Endothelial cell of umbilical vein (primary cell): ENCODE results near the gene PRDM1. TPM values are rescaled to one million over a fixed set of nuclear protein-coding genes. Genes with fewer than 3 reads are reported as not detected.

ENCODE experiments used
- BruUV-seq: library from RNA; stranded (reverse); fragments of 400-500 nt; replicated peaks from 2 replicates; lab custom pipeline; 2021; lab: Mats Ljungman, UMichigan
- CTCF ChIA-PET: fragments of 300-600, 350-600 bp; sonication (Branson Sonifier 250); formaldehyde crosslinking; loops from one replicate; lab custom pipeline; 2021; ENCODE audit warnings: antibody characterized with exemption, inconsistent platforms; lab: Charles Lee
- POLR2A ChIA-PET: fragments of 300-600, 350-600 bp; sonication (Branson Sonifier 250); formaldehyde crosslinking; loops from one replicate; lab custom pipeline; 2021; ENCODE audit warnings: antibody characterized with exemption, inconsistent platforms; lab: Charles Lee
- DNase-seq: peaks from one replicate; pipeline ENCODE4 v3.0.0-alpha.2; 2011; ENCODE audit warnings: low read depth, low spot score
- FAIRE-seq: peaks from 2 replicates; lab custom pipeline; 2011; peaks lifted over from hg19 to GRCh38; lab: Jason Lieb, UNC
- H2AFZ ChIP-seq: 2 replicates; pipeline ENCODE4 v1.6.0; 2012; ENCODE audit warnings: low read depth, low read length, control low read depth, inconsistent platforms
- H3K27ac ChIP-seq: 2 replicates; pipeline ENCODE4 v1.5.1; 2011; ENCODE audit warnings: low read depth, mild to moderate bottlenecking, control low read depth, low read length, moderate library complexity; ENCODE audit not compliant: insufficient read depth
- H3K27me3 ChIP-seq, 2 experiments: 2 replicates each; pipeline versions ENCODE4 v1.6.0 to v1.6.1; 2011; ENCODE audit warnings: low read length in 2 of 2, mixed read lengths in 1 of 2; ENCODE audit not compliant: control insufficient read depth in 2 of 2, insufficient read depth in 2 of 2
- H3K36me3 ChIP-seq, 2 experiments: 2 replicates in 1 of 2; 3 replicates in 1 of 2; pipeline ENCODE4 v1.5.1; 2011; ENCODE audit warnings: low read length in 2 of 2, mild to moderate bottlenecking in 1 of 2, moderate library complexity in 1 of 2; ENCODE audit not compliant: control insufficient read depth in 2 of 2, insufficient read depth in 2 of 2; ENCODE audit errors: extremely low read depth in 1 of 2
- H3K4me1 ChIP-seq: 3 replicates; pipeline ENCODE4 v1.5.1; 2011; ENCODE audit warnings: mild to moderate bottlenecking, low read length; ENCODE audit not compliant: control insufficient read depth, insufficient read depth; ENCODE audit errors: extremely low read depth
- H3K4me2 ChIP-seq: 2 replicates; pipeline ENCODE4 v1.6.1; 2011; ENCODE audit warnings: low read length, control low read depth, mixed read lengths; ENCODE audit not compliant: insufficient read depth
- H3K4me3 ChIP-seq, 3 experiments: fragments of 200-600 bp in 1 of 3; sonication (generic), shearing (Covaris generic) in 1 of 3; replicated peaks in 1 of 3; 2 replicates each; pipeline ENCODE4 v1.5.1; 2011 to 2016; ENCODE audit warnings: control low read depth in 3 of 3, low read length in 3 of 3, mild to moderate bottlenecking in 2 of 3, inconsistent platforms in 1 of 3, low read depth in 1 of 3, moderate library complexity in 1 of 3; ENCODE audit not compliant: insufficient read depth in 1 of 3
- H3K79me2 ChIP-seq: 2 replicates; pipeline ENCODE4 v1.6.0; 2012; ENCODE audit warnings: low read length, inconsistent platforms; ENCODE audit not compliant: control insufficient read depth, insufficient read depth
- H3K9ac ChIP-seq: replicated peaks from 2 replicates; pipeline ENCODE3; 2011; ENCODE audit warnings: low read length, control low read depth; ENCODE audit not compliant: insufficient read depth; ENCODE audit errors: extremely low read depth
- H3K9me1 ChIP-seq: replicated peaks from 3 replicates; pipeline ENCODE4 v1.6.0; 2011; ENCODE audit warnings: mild to moderate bottlenecking, low read length; ENCODE audit not compliant: control insufficient read depth, insufficient read depth; ENCODE audit errors: extremely low read depth
- H3K9me3 ChIP-seq: replicated peaks from 2 replicates; pipeline ENCODE4 v1.5.1; 2012; ENCODE audit warnings: low read length, inconsistent platforms; ENCODE audit not compliant: control insufficient read depth, insufficient read depth
- H4K20me1 ChIP-seq: replicated peaks from 2 replicates; pipeline ENCODE3; 2011; ENCODE audit warnings: mild to moderate bottlenecking, low read length; ENCODE audit not compliant: control insufficient read depth, insufficient read depth; ENCODE audit errors: extremely low read depth
- EZH2 ChIP-seq: IDR thresholded peaks from 2 replicates; pipeline ENCODE4 v1.6.1; 2012; ENCODE audit warnings: borderline replicate concordance, low read depth, mild to moderate bottlenecking, moderate library complexity, low read length, inconsistent platforms; ENCODE audit not compliant: severe bottlenecking
- FOS ChIP-seq: IDR thresholded peaks from 2 replicates; pipeline ENCODE4 v1.6.1; 2011; ENCODE audit warnings: mild to moderate bottlenecking, low read length, moderate library complexity, borderline replicate concordance; ENCODE audit not compliant: insufficient read depth
- GATA2 ChIP-seq: IDR thresholded peaks from 2 replicates; pipeline ENCODE4 v1.7.0; 2011; ENCODE audit warnings: low read depth, mild to moderate bottlenecking, moderate library complexity, mixed read lengths, low read length; ENCODE audit not compliant: insufficient read length, insufficient read depth
- JUN ChIP-seq: IDR thresholded peaks from 2 replicates; pipeline ENCODE4 v1.6.1; 2011; ENCODE audit warnings: borderline replicate concordance, low read depth; ENCODE audit not compliant: insufficient read length, insufficient read depth
- MYC ChIP-seq: IDR thresholded peaks from one replicate; pipeline ENCODE4 v1.6.1; 2011; ENCODE audit warnings: mild to moderate bottlenecking, low read depth, low read length
- POLR2A ChIP-seq: IDR thresholded peaks from 2 replicates; pipeline ENCODE4 v1.6.1; 2012; ENCODE audit warnings: low read depth, mild to moderate bottlenecking, control low read depth, low read length
- POLR2AphosphoS5 ChIP-seq: IDR thresholded peaks from 2 replicates; pipeline ENCODE4 v1.6.1; 2012; ENCODE audit warnings: low read depth, mild to moderate bottlenecking, control low read depth, low read length, moderate library complexity; ENCODE audit not compliant: insufficient read depth
- dilution Hi-C: fragments of 300-500 bp; cut with MboI; formaldehyde crosslinking; loops from one replicate; pipeline ENCODE4 v1.15.0; 2019; ENCODE audit warnings: low sequenced_read_pairs; ENCODE audit not compliant: extremely low pct_ligation_motif_present
- intact Hi-C: fragments of 100-400 bp; cut with micrococcal nuclease; formaldehyde crosslinking; loops from one replicate; pipeline ENCODE4 v1.10.0; 2022
- polyA plus RNA-seq, 4 experiments: library from polyadenylated mRNA; depleted of rRNA in 3 of 4; stranded (reverse) in 3 of 4; unstranded in 1 of 4; fragments of >200 nt; gene quantifications; 2 replicates each; pipeline versions ENCODE4 v1.2.1 to v1.2.3, GENCODE V29; 2011 to 2012; ENCODE audit warnings: missing spikeins in 1 of 4
- total RNA-seq: library from RNA; stranded (reverse); gene quantifications from 2 replicates; pipeline ENCODE4 v1.2.3, GENCODE V29; 2021
- TF ChIP-seq, protein P1 (sequence below): IDR thresholded peaks from 2 replicates; pipeline ENCODE4 v1.6.1; 2011; ENCODE audit not compliant: insufficient read depth, insufficient read length
- TF ChIP-seq, protein P2 (sequence below), 2 donors: IDR thresholded peaks; 1 replicate in 1 of 2; 2 replicates in 1 of 2; pipeline ENCODE4 v1.5.1; 2011; ENCODE audit warnings: low read length in 2 of 2, mild to moderate bottlenecking in 2 of 2, moderate library complexity in 2 of 2, control low read depth in 1 of 2, inconsistent platforms in 1 of 2, low read depth in 1 of 2; ENCODE audit not compliant: insufficient read depth in 1 of 2; ENCODE audit errors: extremely low read depth in 1 of 2

The PRDM1 gene
- total and polyA plus RNA-seq, 2 donors (not counting 3 experiments of a cell fraction or from before 2014, with no cell fraction given) = 0.36 to 2.7 TPM

DNA sequence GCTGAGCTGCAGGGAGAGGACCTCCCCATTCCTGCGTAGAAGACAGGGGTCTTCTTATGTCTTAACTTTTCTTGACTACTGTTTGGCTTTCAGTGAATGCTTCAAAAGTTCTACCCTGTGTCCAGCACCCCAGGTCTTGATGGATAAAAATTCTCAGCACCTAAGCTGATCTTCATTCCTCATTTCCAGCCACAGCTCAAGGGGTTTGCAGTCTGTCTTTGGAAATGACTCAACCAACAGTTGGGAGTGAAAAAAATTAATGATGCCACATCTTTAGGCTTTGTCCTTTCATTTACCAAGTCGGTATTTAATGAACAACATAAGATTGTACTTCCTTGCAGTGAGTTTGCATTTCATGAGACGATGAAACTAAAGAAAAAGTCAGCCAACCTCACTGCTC, 40.3 kb downstream of the PRDM1 start:
- Histone ChIP-seq H3K9ac (no peak overlapping the region), H3K4me1 (no peaks in the 10 kb centered on the region), H3K79me2 (no peaks in the 10 kb centered on the region), H3K4me3 (no peak overlapping the region), H4K20me1 (no peaks in the 10 kb centered on the region), H3K4me2 (no peak overlapping the region), H3K9me3 (no peaks in the 10 kb centered on the region), H3K9me1 (no peaks in the 10 kb centered on the region), H3K27ac (no peak overlapping the region), H3K36me3 (no peaks in the 10 kb centered on the region), H3K27me3 (no peaks in the 10 kb centered on the region), H2AFZ (no peak overlapping the region)
- dilution Hi-C loops (no loop called here), intact Hi-C loops (no loop called here)
- BruUV-seq = no TSS peak
- DNase-seq (no peak), FAIRE-seq (no peak)
- TF ChIP-seq, protein P1, sequence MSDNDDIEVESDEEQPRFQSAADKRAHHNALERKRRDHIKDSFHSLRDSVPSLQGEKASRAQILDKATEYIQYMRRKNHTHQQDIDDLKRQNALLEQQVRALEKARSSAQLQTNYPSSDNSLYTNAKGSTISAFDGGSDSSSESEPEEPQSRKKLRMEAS = no peak
- ChIA-PET POLR2A (no interaction called here), CTCF (no interaction called here)

- Histone ChIP-seq H3K27ac (no peak overlapping the region), H3K36me3 (no peaks in the 10 kb centered on the region), H3K4me2 (no peak overlapping the region), H3K79me2 (no peaks in the 10 kb centered on the region), H3K4me3 (no peak overlapping the region), H3K9me3 (no peaks in the 10 kb centered on the region), H3K9me1 (no peaks in the 10 kb centered on the region), H3K9ac (no peak overlapping the region), H4K20me1 (no peaks in the 10 kb centered on the region), H2AFZ (no peak overlapping the region), H3K27me3 (no peaks in the 10 kb centered on the region), H3K4me1 (no peaks in the 10 kb centered on the region)
- intact Hi-C loops = no loop called here
- DNase-seq (no peak), FAIRE-seq (no peak)
- POLR2A ChIA-PET = no interaction called here
- TF ChIP-seq JUN (no peak), FOS (no peak), POLR2AphosphoS5 (no peak), EZH2 (no peak), POLR2A (no peak), GATA2 (no peak), MYC (no peak)
- TF ChIP-seq, protein P1 = no peak
- TF ChIP-seq, protein P2, sequence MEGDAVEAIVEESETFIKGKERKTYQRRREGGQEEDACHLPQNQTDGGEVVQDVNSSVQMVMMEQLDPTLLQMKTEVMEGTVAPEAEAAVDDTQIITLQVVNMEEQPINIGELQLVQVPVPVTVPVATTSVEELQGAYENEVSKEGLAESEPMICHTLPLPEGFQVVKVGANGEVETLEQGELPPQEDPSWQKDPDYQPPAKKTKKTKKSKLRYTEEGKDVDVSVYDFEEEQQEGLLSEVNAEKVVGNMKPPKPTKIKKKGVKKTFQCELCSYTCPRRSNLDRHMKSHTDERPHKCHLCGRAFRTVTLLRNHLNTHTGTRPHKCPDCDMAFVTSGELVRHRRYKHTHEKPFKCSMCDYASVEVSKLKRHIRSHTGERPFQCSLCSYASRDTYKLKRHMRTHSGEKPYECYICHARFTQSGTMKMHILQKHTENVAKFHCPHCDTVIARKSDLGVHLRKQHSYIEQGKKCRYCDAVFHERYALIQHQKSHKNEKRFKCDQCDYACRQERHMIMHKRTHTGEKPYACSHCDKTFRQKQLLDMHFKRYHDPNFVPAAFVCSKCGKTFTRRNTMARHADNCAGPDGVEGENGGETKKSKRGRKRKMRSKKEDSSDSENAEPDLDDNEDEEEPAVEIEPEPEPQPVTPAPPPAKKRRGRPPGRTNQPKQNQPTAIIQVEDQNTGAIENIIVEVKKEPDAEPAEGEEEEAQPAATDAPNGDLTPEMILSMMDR (IDR thresholded peaks at IDR 0.05; ENCODE audit: extremely low read depth in 1 of 2, insufficient read depth in 1 of 2, low read depth in 1 of 2, low read length in 2 of 2) = no peak
- CTCF ChIA-PET = interaction anchor here (0.8 kb wide), 1 partner anchor 172 kb away, joined by 3 read pairs; no protein-coding TSS in a partner anchor
- dilution Hi-C loops = no loop called here
- no TSS peak for BruUV-seq
These were observed 43.0 kb downstream of the PRDM1 start for GRCh38 chr6:106128981-106129781.
